ENCODE data around the gene THADA.
"Not testable (repeated sequence)": the region's sequence is repeated elsewhere in the genome, so short reads cannot be mapped to it uniquely, and the experiment has no call there.

Gene THADA

DNA sequence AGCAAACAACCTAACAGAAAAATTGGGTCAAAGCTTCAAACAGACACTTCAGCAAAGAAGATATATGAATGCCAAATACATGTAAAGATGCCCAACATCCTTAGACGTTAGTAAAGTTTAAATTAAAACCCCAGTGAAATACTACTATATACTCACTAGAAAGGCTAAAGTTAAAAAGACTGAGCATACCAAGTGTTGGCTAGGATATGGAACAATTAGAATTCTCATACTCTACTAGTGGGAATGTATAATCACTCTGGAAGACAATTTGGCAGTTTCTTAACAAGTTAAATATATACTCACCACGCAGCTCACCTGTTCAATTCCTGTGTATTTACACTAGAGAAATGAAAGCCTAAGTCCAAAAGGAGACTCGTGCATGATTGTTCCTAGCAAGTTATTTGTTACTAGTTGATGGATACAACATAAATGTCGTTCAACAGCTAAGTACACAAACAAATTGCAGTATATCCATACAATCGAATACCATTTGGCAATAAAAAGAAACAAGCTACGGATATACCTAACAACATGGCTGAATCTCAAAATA, 185.7 kb downstream of the THADA start:
- no peak for DNase-seq (ENCODE audit: low read depth)

DNA sequence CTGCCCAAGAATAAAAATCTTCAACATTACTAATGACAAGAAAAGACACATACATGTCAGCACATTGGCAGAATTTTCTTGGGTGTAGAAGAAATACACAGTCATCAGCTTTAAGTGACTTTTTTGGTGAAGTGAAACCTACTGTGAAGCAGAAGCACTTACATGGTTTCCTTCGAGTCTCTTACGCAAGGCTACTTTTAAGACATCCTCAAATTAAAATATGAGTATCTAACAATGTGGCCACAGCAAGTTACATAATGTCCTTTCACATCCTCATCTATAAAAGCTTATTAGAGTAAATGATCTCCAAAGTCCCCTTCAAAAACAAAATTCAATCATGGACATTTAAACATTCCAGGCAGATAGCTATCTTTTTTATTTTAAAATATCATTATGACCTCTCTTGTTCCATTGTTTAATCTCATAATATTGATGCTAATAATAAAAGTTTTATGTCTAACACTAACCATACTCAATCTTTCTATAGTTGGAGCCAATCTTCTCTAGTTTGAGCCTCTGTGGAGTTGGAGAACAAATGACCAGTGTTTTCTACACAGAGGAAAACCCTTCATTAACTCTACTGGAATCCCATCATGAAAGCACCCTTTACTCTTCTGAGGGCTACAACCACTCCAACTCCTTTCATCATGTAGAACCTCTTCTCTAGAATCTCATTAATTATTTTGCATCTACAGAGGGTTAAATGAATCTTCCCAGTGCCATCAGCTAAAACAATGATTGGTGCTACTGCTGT, 187.3 kb downstream of the THADA start:
- DNase-seq (ENCODE audit: low read depth) = no peak

DNA sequence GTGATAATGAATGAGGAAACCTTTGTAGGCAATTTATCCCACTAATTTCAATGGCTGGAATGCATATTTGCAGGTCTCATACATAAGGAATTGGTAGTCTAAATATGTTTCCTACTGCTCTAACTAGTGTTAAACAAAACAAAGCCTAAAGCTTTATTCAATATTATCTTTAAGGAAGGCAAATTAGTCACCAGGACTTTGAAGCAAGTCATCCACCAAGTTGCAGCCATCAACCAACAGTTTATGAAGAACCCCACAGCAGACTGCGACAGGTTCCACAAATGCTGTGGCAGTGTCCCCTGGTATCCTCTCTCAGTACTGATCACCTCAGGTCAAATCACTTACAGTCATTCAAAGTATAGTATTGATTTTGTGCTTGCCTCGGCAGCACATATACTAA, 187.9 kb downstream of the THADA start:
- DNase-seq (ENCODE audit: low read depth) = no peak

DNA sequence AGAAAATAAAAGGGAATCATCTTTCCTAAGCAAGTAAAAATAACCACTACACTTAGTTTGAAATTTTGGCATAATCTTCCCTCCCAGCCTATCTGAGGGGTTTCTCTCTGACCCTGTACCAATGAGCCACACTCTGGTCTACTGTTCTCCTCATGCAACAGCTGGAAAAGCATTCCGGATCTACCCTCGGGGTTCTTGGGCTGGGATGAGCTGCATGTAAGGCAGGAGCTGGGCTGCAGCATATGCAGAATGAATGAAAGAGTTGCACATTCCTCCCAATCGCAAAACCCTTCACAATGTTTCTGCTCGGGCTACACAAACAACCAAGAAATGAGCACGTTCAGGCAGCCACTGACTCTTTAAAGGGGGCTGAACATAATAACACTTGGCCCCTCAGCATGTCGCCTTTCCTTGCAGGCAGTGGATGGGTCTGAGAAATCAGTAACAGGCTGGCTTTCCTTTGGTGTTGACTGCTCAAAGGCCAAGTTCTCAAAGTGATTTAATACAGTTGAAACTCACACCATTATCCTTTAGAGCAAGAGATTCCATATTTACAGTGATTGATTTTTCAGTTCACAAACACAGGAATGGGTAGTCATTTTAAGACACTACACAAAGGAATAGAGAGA, 189.1 kb downstream of the THADA start:
- no peak for DNase-seq (ENCODE audit: low read depth)

DNA sequence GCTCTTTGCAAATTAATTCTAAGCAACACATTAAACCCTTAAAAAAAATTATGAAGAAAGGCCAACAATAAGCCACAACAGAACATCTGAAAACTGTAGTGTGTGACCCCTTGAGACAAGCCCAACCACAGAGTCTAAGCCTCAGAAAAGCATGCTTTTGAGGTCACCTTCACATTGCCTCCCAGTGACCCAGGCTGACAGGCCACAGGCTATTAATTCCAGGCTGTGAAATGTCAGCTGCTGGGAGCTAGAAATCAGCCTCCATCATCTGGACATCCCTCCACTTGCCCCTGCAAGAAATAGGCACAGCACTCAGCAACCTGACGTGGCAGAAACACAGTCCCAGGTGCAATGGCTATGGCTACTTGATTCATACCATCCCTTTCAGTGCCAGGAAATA, 190.0 kb downstream of the THADA start:
- no peak for DNase-seq (ENCODE audit: low read depth)

DNA sequence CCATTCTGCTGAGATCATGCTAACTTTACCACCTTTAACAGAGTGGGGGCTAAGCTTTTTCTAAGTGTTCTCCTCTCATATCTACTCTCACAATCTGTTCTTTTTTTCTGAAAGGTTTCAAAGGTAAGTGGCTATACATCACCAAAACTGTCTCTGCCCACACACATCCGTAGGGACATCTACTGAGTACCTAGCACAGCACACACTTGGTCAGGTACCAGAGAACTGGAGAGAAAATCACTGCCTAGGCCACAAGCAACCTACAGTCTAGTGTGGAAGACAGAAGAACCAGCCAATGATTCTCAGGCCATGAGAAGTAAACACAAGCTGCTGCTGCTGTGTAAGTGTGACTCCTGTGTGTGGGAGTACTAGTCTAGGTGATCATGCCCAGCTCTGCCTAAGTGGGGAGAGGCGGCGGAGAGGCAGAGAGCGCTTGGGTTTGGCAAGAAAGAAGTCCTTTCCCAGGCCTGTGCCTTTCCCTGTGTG, 193.3 kb downstream of the THADA start:
- no peak for DNase-seq (ENCODE audit: low read depth)

DNA sequence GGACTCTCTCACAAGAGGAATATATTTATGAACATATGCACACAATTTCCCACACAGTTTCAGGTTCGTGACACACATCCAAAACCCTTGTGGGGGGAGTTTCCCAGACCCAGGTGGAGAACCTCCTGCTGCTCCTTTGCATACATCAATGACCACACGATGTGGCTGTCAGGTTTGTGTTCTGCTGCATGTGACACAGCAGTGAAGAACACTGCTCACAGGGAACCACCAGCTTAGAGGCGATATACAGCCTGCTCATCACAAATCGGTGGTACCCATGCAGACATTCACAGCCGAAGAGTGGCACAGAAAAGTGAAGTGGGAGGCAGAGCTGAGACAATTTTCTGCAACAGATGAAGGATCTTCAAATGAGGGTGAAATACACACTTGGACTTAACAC, 193.8 kb downstream of the THADA start:
- DNase-seq (ENCODE audit: low read depth) = no peak

DNA sequence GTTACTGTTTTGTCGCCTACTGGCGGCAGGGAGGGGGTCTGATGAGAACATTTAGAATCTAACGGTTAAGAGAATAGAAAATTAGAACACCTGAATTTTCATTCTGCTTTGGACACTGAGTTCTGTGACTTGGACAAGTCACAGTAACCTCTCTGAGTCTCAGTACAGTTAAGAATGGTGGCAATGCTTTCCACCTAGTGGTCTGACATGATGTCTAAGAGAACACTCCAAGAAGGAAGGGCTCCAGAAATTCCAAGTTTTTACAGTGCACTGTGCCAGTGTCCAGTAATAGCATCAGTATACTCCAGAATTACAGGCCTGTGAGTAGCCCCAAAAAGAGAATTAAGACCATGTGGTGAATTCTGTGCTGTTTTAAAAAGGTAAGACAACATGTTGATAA, 195.3 kb downstream of the THADA start:
- no peak for DNase-seq (ENCODE audit: low read depth)

DNA sequence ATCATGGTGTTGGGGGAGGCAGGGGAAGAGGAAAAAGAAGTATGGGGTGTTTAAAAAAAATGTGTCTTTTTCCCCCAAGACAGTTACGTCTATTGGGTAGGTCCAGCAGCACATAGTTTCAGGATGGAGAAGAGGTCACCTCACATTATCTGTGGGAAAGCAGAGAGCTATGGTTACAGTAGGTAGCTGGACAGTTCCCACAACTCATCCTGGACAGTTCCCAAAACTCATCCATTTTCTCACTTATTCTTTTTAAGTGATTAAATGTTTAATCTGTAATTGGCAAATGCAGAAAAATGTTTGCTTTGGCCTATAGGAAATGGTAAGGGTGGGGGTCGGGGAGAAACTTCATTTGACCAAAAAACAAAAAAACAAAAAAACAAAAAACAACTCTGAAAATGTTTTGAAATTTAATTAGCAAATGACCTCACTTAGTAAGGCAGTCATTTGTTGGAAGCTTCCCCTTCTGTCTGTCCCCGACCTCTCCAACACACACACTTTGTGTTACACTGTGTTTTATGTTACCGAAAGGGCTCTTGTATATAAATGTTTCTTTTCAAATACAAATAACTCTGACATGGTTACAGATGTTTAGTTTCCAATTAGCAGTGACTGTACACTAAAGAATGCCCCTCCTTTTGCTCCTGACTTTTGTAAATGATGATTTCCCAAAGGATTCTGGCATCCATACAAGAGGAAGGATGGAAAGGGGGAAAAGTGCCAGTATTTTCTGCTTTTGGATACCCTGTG, 196.1 kb downstream of the THADA start:
- DNase-seq (ENCODE audit: low read depth) = no peak

DNA sequence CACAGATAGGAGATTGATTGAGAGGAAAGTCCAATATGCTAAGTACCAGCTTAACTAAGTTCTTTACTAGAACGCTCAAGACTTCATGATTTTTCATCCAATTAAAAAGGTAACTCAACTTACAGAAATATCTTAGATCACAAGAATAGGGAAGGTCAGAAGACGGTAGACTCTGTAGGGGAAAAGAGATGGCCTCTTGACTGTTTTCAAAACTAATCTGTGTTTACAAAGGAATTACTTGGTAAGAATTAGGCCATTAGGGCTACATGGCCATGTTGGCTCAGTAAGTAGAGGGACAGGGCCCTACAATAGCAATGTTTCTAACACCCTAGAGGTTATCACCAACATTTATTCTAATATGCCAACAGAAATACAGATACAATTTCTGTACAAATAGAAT, 196.7 kb downstream of the THADA start:
- DNase-seq (ENCODE audit: low read depth) = no peak

DNA sequence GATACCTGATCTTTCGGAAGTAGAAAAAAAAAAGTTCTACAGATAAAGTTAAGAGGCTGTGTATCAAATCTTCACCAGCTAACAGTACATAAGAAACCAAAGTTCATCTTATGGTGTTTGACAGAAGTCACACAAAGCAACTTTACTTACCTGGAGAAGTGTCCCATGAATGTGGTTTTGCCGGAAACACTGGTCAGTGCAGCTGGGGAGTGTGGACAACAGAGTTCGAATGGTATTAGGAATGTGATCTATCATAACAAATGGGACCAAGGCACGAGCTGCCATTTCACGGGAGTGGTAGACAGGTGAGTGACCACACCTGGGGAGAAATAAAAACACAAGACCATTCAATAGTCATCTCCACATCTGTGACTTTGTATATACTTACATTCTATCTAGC, 198.0 kb downstream of the THADA start:
- DNase-seq (ENCODE audit: low read depth) = no peak

DNA sequence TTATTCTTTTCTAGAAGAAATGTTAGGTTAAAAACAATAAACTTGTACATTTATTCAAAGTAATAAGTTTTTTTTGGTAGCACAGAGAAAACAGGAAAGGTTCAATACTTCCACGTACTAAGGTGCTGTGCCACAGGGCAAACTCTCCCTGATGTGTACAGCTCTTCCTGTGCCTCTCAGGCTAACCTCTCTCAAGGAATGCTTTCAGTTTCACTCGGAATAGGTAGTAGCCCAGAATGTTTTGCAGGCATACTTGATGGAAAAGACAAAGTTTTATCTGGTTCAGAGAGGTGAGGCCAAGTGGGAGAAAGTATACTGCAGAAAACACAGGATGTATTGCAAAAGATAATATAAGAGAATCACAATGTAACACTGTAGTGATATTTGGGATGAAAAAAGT, 198.4 kb downstream of the THADA start:
- DNase-seq (ENCODE audit: low read depth) = no peak

DNA sequence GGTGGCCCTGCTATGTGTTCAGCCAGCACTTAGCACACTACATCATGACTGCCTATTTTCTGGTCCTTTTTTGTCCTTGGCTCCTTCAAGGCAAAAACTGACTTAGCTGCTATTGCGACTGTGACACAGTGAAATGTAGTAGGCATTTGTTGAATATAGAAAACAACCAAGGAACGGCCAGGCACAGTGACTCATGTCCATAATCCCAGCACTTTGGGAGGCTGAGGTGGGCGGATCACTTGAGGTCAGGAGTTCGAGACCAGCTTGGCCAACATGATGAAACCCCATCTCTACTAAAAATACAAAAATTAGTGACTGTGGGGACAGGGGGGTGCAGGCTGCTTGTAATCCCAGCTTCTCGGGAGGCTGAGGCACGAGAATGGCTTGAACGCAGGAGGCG, 199.5 kb downstream of the THADA start:
- DNase-seq (ENCODE audit: low read depth) = not testable (repeated sequence)

DNA sequence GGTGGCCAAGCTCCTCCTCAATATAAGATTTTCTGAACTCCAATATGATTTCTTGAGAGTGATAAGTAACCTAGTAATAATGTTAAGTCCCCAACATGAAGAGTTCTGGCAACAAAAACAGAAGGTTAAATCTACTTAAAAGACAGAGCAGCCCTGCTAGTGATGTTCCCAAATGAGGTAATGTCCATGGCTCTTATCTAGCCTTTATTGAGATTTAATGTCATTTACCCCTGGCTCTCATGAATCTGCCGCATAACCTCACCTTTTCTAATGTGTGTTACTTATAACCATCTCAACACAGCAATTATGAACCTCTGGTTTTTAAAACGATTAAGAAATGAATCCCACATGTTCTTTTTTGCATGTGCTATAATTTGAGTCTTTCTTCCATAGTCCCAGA, 201.9 kb downstream of the THADA start:
- DNase-seq (ENCODE audit: low read depth) = no peak

DNA sequence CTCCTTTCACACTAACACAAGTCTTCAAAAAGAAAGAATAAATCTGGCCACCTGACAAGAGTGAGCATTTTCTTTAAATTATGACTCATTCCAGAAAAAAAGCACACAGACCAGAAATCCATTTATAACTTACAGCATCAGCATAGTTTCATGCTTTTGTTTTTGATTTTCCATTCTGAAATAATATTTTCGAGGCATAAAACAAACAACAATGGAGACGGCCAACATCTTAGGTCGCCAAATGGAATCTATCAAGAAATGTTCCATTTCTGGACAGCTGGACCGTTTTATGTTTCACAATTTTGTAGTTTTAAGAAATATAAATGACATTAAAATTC, 204.0 kb downstream of the THADA start:
- DNase-seq (ENCODE audit: low read depth) = no peak

DNA sequence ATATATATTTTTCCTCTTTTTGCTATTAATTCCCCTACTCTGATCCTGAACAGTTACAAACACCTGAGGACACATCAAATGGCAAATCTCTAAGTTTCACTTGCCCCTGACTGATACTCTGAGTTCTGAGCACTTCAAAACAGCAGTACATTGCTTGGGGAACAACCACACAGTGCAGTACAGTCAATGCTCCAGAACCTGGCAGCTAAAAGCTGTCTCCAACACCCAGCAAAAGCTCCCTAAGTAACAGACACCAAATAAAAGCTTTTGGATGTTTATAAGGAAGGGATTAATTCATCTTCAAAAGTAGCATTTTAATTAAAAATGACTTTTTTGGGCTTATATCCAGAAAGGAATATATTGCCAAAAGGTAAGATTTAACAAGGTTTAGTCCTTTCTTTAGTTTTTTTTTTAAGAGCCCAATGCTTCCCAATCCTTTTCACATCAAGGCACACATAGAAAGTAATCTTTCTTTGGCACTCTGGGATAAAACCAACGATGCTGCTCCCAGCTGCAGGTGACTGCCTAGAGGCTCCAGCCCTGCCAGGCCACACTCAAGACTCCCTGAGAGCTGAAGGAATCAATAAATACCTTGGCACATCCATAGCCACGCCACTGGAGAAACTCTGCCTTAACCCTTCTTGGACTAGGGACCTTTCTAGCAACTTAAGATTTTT, 204.5 kb downstream of the THADA start:
- no peak for DNase-seq (ENCODE audit: low read depth)

DNA sequence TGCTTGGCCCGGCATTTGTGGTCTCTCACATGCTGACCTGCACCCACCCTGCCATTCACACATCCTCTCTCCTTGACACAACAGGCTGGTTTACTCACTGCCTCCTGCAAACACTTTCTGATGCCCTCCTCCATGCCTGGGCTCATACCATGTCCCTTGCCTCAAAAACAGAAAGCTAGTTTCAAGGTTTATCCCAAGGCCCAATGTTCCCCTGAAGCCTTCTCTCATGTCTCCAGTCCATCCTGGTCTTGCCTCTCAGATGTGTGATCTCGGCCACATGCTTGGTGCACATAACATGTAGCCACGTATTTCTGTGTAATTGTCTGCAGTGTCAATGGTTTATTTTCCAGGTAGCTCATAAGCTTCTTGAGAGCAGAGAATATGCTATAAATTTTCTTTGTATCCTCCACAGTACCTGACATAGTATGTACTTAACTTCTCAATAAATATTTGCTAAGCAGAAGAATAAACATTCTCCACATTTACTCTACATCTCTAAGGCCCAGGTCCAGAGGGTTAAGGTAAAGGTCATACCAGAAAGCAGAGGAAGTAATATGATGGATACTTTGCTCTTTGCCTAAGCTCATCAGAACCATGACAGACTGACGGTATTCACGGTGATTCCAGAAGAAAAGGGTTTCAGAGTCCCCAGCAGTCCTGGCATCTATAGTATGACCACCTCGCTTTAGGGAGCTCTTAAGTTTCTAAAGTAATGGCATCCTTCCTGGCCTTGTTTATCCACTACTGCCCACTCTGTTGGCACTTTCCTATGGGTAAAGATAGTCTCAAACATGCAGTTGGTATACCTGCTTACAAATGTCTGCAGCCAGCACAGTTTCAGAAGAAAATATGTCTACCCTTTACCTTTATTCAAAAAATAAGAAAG, 206.0 kb downstream of the THADA start:
- no peak for DNase-seq (ENCODE audit: low read depth)

DNA sequence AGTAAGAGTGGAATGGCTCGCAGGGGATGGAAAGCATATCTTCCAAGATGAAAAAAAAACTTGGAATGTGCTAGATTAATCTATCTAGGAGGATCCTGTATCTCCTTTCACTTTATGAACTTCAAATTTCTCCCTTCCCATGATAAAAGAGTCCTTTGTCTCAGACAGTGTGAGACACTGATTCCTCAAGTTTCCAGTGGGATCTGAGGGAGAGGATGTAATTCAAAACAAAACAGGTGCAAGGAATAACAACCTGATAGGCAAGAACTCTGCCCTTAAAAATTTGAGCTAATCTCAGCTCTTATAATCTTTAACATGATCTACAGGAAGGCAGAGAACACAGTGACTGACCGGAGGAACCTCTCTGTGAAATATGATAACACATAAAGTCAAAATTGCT, 207.5 kb downstream of the THADA start:
- DNase-seq (ENCODE audit: low read depth) = no peak

DNA sequence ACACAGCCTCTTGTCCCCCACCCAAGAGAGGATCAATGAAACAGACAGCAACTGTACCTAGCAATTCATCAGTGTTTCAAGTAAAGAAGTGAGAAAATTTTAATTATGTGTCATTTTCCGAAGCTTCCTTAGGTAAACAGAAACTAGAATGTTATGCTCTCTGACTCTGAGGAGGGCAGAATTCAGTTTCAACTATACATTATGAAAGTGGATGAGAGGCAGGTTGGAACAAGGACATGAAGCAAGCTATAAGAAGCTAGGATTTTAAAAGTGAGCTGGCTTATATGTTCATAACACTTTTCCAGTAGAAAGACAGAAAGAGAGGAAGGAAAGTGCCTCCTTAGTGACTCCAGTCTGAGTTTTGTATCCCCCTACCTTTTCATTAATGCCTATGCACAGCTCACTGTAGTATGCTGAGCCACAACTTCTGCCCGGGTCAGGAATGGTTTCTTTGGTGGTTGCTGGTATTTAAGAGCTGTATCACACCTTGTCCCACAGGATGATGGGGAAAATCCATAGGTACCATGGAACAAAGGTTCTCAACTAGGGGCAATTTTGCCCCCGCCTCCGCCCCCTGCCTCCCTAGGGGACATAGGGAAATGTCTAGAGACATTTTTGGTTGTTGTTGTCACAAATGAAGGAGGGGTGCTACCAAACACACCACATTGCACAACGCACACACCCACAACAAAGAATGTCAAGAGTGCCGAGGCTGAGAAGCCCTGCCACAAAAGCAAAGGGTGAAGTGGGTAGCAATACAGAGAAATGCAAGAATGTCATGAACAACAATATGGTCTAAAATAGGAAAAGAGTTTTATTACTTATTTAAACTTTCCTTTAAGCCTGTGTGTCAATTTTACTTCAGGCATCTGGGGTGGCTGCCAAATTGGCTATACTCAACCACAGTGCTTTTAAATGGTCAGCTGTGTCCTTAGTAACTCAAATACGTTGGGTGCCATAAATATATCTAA, 208.5 kb downstream of the THADA start:
- no peak for DNase-seq (ENCODE audit: low read depth)

DNA sequence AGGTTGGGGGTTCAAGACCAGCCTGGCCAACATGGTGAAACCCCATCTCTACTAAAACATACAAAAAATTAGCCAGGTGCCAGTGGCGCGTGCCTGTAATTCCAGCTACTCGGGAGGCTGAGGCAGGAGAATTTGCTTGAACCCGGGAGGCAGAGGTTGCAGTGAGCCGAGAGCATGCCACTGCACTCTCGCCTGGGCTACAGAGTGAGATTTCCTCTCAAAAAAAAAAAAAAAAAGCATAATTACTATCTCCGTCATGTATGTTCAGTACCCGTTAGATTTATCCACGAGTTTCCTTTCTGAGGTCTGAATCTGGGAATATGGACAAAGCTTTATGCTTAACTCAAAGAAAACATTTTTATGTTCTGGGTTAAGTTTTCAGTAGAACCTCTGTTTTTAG, 209.2 kb downstream of the THADA start:
- not testable (repeated sequence) for DNase-seq (ENCODE audit: low read depth)
